ENCODE results near the gene SETD2.
"Not testable (repeated sequence)": the region's sequence is repeated elsewhere in the genome, so short reads cannot be mapped to it uniquely, and the experiment has no call there.

SETD2 gene

DNA sequence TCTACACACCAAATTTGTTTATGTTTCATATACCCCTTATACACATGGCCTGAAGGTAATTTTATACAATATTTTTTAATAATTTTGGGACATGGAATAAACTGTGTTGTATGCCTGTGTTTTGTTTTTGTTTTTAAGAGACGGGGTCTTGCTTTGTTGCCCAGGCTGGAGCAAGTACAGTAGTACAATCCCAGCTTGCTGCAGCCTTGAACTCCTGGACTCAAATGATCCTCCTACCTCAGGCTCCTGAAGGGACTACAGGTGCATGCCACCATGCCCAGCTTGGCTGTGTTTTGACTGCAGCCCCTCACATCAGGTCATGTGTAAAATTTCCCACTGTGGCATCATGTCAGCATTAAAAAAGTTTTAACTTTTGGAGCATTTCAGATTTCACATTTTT, 18.6 kb downstream of the SETD2 start:
- DNase-seq: no peak

DNA sequence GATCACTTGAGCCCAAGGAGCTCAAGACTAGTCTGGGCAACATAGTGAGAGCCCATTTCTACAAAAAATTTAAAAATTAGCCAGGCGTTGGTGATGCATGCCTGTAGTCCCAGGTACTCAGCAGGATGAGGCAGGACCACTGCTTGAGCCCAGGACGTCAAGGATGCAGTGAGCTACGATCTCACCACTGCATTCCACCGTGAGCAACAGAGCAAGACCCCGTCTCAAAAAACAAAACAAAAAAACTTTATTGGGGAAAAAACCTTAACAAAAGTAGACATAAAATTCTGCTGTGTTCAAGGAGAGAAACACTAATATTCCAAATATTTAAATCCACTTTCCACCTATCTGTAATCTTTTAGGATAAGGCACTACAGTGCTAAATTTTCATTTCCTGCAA, 20.8 kb downstream of the SETD2 start:
- no peak for DNase-seq

DNA sequence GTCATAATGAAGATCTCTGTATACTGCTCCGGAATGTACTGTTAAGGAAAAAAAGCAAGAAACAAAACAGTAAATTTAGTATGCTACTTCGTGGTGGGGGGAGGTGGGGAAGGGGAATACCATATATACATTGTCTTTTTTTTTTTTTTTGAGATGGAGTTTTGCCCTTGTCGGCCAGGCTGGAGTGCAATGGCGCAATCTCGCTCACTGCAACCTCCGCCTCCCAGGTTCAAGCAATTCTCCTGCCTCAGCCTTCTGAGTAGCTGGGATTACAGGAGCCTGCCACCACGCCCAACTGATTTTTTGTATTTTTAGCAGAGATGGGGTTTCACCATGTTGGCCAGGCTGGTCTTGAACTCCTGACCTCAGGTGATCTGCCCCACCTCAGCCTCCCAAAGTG, 21.4 kb downstream of the SETD2 start:
- DNase-seq: not testable (repeated sequence)

DNA sequence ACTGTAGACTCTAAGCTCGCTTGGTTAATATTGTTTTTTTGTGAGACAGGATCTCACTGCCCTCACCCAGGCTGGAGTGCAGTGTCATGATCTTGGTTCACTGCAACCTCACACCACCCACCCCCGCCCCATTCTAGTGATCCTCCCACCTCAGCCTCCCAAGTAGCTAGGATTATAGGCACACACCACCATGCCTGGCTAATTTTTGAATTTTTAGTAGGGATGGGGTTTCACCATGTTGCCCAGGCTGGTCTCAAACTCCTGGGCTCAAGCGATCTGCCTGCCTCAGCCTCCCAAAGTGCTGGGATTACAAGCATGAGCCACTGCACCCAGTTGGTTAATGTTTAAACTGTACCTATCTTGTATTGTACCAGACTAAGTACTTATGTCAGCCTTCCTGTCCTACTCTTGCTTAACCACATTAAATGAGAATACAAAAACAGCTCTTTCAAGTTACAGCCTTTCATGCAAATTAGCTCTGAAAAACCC, 22.9 kb downstream of the SETD2 start:
- DNase-seq: not testable (repeated sequence)

DNA sequence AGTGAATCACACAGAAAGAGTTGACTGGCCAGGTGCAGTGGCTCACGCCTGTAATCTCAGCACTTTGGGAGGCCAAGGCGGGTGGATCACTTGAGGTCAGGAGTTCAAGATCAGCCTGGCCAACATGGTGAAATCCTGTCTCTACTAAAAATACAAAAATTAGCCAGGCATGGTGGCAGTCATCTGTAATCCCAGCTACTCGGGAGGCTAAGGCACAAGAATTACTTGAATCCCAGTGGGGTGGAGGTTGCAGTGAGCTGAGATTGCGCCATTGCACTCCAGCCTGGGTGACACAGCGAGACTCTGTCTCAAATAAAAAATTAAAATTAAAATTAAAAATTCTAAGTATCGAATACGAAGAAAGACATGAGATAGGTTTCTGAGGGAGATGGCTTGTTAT, 23.4 kb downstream of the SETD2 start:
- not testable (repeated sequence) for DNase-seq

DNA sequence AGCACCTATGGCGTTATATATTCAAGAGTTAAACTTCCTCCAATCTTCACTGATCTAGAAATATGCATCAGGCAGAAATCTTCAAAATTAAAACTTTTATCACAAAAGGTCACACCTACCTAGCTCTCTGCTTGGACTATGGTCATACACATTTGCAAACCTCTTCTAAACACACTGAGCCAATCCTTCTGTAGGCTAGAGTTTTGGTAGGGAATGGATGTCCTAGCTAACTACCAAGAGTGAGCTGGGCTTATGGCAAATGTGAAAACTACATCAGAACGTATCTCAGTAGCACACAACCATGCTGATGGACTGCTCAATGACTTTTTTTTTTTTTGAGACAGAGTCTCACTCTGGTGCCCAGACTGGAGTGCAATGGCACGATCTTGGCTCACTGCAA, 29.6 kb downstream of the SETD2 start:
- no peak for DNase-seq

DNA sequence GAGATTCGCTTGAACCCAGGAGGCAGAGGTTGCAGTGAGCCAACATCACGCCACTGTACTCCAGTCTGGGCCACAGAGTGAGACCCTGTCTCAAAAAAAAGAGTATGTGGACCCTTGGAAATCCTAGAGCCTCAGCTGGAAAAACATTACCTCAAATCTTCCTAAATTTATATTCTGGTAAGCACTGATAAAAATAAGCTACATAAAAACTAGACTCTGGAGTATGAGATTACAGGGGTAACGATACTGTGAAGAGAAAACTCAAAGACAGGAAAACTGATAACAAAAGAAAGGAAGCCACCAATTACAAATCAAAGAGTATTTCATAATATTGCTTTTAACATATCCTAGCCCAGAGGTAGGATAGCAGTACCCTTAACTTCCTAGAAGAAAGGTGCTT, 30.3 kb downstream of the SETD2 start:
- no peak for DNase-seq

DNA sequence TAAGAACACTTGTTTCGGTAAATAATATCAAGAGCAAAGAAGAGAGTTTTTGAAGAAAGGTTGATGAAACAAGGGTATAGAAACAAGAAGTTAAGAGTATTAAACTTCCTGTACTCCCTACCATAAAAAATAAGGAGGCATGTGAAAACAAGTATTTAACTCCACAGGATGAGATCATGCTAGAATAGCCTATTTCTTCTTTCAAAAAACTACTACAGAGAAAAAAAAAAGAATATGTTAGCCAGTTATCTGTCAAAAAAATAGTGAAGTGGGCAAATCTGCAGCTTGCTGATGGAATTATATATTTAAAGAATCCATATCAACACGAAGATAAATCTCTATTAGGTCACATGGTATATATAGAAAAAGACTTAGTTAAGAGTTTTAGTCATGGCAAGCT, 33.4 kb downstream of the SETD2 start:
- no peak for DNase-seq

DNA sequence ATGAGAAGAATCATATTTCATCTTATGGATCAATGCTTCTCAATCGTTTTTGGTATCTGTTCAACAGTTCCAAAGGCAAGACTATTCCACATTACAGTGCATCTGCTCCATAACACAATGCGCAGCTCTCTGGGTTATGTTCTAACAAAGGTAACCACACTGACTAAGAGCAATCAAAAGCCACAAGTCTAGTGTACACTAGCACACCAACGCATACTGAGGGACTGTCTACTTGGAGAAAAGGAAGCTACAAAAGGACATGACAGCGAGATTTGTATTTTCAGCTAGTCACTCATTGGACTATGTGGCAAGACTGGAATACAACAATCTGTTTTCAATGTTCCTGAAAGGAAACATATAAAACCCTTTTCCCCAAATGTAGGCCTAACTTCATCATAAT, 35.8 kb downstream of the SETD2 start:
- DNase-seq: no peak

DNA sequence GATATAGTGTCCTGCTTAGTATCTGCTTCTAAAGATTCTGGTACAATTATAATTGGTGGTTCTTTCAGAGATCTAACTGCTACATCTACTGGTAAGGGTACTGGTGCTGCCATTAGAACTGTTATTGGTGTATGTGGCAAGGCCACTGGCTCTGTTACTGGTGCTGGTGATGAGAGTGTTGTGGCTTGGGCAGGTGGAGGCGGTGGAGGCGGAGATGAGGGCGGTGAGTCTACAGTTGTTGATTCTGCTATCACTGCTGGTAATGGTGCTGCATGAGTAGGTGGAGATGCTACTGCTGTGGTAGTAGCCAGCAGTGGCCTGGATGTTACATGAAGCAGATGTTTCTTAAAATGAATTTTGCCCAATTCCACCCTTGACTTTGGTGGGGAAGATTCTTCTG, 40.1 kb downstream of the SETD2 start:
- no peak for DNase-seq

DNA sequence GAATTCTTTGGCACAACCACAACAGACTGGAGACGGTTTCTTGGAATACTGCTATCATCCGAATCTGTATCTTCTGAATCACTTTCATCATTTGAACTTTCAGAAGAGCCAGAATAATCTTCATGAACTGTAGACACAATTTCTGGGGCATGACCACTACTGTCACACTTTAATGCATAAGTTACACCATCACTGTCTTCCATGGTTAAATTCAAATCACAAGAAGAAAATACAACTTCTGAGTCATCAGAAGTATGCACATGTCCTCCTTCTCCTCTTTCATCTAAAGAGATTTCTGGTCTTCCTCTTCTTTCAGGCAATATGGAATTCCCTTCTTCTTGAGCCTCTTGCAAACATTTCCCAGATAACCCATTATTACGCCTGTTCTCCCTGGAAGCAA, 42.5 kb downstream of the SETD2 start:
- no peak for DNase-seq

DNA sequence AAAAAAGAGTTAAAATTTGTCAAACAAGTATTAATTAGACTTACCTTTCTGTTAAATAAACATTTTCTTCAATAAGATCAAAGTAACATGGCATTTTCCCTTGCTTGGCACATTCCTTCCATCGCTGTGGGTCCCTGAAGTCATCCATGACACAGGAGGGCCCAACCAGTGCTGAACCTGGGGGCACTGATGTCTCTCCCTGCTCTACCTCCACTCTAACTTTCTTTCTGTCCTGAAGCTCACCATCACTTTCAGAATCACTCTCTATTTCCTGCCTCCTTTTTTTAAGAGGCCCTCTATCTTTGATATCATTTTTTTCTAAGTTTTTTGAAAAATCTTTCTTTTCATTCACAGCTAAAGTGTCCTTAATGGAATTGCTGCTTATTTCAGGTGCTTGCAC, 43.8 kb downstream of the SETD2 start:
- DNase-seq: no peak

DNA sequence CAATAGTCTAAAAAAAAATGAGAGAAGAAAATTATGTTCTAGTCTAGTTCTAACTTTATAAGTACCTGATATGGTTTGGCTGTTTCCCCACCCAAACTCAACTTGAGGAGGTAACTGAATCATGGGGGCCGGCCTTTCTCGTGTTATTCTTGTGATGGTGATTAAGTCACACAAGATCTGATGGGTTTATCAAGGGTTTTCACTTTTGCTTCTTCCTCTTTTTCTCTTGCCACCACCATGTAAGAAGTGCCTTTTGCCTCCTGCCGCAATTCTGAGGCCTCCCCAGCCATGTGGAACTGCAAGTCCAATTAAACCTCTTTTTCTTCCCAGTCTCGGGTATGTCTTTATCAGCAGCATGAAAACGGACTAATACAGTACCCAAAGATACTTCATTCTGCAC, 44.5 kb downstream of the SETD2 start:
- not testable (repeated sequence) for DNase-seq

DNA sequence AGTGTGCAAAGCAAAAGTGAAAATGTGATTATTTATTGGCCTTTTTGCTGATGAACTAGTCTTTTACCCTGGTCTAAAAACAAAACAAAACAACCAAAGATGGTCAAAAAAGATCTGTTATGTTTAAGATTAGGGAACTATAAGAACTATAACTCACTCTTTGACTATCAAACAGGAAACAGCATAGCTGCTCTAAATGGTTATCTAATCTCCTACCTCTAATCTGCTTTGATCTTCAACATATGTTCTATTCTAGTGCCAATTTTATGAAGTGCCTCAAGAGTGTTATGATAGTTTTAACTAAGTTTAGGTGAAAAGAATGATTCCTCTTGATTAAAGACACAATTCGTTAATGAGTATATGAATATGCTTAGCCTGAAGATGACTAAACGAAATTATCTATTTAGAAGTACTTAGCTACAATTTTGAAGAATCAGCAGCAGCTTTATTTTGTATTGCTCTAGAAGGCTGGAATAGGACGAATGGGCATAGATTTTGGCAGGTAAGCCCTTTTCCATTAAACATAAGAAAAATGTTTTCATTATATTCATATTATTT, 46.0 kb downstream of the SETD2 start:
- DNase-seq: no peak

DNA sequence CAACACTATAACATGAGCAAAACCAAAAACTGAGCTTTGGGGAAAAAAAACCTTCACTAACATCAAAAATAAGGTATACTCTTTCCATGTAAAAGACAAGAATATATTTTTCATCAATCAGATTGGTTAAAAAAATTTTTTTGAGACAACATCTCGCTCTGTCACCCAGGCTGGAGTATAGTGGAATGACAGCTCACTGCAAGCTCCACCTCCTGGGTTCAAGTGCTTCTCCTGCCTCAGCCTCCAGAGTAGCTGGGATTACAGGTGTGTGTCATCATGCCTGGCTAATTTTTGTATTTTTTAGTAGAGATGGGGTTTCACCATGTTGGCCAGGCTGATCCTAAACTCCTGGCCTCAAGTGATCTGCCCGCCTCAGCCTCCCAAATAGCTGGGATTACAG, 48.4 kb downstream of the SETD2 start:
- DNase-seq: not testable (repeated sequence)

DNA sequence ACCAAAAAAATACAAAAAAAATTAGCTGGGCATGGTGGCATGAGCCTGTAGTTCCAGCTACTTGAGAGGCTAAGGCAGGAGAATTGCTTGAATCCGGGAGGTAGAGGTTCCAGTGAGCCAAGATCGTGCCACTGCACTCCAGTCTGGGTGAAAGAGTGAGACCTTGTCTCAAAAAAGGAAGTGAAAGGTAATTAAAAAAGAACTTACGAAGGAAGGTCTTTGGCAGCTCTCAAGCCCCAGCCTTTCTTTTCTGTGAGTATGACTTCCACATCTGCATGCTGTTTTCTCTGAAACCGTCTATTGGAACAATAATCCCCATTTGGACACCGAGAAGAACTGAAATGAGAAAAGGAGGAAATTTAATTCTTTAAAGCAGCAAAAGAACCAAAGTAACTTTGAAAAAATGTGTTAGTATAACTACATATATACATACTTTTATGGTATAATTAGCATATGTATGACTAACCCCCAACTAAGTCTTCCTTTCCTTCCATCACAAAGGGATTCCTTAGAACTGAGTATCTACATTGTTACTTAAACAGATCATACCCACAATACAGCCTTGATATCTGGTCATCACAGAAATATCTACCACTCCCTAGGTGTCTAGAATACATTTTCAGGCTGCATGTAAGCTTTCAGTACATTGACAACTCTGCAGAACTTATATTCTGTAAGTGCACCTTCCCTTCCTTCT, 50.1 kb downstream of the SETD2 start:
- no peak for DNase-seq

DNA sequence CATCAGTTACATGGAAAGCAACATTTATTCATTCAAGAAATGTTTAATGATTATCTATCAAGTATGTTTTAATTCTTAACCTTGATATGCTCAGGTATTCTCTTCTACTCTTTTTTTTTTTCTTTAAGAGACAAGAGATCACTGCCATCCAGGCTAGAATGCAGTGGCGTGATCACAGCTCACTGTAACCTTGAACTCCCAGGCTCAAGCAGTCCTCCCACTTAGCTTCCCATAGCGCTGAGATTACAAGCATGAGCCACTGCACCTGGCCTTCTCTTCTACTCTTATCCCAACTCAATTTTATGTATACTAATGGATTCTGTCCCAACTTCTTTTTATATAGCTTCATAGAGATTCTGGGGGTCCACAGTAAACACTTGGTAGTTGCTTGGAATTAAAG, 50.9 kb downstream of the SETD2 start:
- no peak for DNase-seq

DNA sequence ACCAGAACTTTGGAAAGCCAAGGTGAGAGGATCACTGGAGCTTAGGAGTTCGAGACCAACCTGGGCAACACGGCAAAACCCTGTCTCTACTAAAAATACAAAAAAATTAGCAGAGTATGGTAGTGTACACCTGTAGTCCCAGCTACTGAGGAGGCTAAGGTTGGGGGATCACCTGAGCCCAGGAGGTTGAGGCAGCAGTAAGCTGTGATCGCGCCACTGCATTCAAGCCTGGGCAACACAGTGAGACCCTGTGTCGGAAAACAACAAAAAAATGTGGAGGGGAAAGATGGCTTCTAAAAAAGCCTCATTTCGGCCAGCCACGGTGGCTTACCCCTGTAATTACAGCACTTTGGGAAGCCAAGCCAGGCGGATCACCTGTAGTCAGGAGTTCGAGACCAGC, 54.5 kb downstream of the SETD2 start:
- no peak for DNase-seq

DNA sequence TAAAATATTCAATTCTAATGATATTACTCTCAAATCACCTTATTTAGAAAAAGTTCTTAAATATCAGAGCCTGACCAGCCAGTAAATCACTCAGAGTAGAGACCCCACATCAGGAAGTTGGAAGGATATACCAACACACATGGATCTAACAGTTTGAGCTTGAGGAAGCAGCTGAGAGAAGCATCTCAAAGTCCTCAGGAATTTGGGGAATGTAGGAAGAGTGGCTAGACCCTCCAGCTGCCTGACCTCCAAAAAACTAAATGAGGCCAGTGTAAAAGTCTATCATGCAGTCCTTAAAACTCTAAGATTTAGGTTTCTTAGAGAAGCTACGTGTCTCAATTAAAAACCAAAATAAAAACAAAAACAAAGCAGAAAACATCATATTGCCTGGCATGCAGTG, 55.4 kb downstream of the SETD2 start:
- DNase-seq: no peak

DNA sequence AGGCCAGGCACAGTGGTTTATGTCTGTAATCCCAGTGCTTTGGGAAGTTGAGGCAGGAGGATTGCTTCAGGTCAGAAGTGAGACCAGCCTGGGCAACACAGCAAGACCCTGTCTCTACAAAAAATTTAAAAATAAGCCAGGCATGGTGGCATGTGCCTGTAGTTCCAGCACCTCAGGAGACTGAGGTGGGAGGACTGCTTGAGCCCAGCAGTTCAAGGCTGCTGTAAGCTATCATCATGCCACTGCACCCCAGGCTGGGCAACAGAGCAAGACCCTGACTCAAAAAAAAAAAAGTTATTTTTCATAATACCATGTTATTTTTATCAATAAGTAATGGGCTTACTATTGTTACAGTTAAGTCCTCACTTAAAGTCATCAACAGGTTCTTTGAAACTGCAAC, 59.7 kb downstream of the SETD2 start:
- DNase-seq: no peak

DNA sequence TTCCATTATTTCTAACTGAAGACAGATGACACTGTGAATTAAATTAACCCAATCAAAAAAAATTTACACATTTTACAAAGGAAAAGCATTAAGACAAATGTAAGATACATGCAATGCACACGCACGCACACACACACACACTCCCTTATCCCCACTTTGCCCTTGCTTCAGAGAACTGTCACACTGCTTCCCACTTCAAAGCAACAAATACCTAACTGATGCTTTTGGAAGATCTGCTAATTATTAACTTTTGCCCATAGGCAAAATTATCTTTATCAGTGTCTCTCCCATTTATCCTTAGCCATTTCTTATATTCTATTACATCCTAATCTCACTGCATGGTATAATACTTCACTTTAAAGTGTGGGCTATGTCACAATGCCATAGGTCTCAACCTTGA, 60.3 kb downstream of the SETD2 start:
- no peak for DNase-seq

DNA sequence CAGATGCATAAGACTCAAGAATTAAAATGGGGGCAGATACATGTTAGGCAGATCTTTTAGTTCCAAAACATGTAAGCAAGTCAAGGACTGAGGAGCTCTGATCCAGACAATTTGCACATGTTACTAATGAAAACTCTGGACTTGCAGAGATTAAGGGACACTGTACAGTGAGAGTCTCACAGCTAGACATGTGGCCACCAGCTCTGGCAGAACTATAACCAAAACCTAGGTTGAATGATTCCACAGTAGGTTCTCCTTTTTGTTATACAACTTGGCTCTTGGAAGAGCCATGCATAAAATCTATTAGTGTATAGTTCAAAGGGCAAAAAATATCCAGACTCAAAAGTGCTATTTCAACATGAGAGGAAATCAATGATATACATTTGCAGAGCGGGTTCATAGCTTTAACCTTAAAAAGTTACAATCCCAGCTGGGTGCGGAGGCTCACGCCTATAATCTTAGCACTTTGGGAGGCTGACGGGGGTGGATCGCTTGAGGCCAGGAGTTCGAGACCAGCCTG, 61.8 kb downstream of the SETD2 start:
- no peak for DNase-seq

DNA sequence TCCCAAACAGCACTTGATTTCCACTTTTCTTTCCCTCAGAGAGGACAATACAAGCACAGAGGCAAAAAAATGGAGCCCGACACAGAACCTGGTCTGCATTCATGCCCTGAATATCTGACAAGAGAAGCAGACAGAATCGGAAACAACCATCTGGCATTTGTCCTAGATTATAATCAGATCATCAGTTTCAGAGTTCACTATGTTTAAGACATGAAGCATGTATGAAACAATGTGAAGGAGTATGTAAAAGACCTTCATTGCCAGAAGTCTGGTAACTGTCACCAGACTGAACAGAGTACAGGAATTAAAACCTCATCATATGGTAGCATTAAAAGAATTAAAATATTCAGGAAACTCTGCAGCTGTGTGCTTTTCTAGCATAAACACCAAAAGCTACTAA, 65.0 kb downstream of the SETD2 start:
- DNase-seq: no peak

DNA sequence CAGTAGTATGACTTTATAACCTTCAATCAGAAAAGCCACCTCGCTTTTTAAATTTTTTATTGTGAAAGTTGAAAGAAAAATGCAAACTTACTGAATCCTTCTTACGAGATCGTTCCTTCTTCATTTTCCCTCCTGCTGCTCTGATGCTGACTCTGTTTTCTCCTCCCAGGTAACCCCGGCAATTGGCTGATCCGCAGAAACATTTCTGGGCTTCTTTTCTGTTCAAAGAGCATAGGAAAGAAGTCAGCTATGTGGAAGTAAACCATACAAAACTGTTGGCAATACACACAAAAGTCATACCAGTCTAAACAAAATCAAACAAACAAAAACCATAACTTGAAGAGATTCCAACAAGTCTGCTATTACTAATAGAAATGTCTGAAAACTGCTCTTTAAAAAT, 66.0 kb downstream of the SETD2 start:
- no peak for DNase-seq

DNA sequence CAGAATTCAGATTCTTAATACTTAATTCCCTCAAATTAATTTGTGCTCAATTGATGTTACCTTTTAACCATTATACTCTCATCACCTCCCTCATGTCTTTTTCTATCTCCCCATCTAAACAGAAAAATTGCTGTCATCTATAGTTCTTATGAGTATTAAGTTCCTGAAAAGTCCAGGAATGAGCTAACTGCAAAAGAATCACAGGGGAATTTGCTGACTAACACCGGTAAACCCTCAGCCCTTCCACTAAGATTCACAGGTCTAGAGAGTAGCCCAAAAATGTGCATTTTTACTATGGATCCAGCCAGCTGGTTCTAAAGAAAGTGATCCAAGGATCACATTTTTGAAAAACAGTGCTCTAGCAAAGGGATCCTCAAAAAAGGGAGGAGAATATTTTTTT, 67.0 kb downstream of the SETD2 start:
- DNase-seq: no peak

Data from NCI-H774 (cell line).